ENCODE measurements around the gene MRPL53. TPM values are rescaled to one million over a fixed set of nuclear protein-coding genes. Genes with fewer than 3 reads are reported as not detected.
"Not testable (repeated sequence)": the region's sequence is repeated elsewhere in the genome, so short reads cannot be mapped to it uniquely, and the experiment has no call there.

The MRPL53 gene
- polyA plus RNA-seq, 1 donor = 45.3 TPM

DNA sequence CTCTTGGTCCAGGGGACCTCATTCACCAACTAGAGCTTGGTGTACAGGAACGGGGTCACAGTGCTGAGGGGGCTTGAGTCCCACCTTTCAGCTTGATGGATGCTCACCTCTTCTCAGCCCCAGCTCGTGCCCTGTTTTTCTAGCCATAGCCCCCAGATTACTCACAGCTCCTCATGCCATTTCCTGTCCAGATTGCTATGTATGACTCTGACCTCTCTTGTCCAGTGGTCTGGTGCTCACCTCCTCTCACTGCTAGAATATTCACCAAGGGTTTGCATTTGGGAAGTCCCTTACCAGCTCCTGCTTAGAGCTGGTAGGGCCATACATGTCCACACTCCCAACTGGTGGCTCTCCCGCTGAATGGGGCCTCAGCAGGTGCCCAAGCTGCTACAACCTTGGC lies 21.1 kb upstream of the MRPL53 start:
- no peak for DNase-seq
- Histone ChIP-seq H3K4me3 (ENCODE audit: low read length) (no peak overlapping the region), H3K4me1 (ENCODE audit: control insufficient read depth, insufficient read depth, low read length) (peaks cover 73% of the 10 kb centered on the region), H3K27ac (ENCODE audit: low read length) (no peak overlapping the region), H3K27me3 (ENCODE audit: control insufficient read depth, insufficient read depth, low read length) (peaks cover 14% of the 10 kb centered on the region), H3K36me3 (ENCODE audit: control insufficient read depth, insufficient read depth, low read length) (peaks cover 49% of the 10 kb centered on the region), H3K9me3 (ENCODE audit: control insufficient read depth, low read depth, low read length) (peaks cover 4% of the 10 kb centered on the region)
- WGBS (ENCODE audit: insufficient coverage, low lambda C conversion rate) = no CpG with 5 or more reads among the region's 3 CpGs

DNA sequence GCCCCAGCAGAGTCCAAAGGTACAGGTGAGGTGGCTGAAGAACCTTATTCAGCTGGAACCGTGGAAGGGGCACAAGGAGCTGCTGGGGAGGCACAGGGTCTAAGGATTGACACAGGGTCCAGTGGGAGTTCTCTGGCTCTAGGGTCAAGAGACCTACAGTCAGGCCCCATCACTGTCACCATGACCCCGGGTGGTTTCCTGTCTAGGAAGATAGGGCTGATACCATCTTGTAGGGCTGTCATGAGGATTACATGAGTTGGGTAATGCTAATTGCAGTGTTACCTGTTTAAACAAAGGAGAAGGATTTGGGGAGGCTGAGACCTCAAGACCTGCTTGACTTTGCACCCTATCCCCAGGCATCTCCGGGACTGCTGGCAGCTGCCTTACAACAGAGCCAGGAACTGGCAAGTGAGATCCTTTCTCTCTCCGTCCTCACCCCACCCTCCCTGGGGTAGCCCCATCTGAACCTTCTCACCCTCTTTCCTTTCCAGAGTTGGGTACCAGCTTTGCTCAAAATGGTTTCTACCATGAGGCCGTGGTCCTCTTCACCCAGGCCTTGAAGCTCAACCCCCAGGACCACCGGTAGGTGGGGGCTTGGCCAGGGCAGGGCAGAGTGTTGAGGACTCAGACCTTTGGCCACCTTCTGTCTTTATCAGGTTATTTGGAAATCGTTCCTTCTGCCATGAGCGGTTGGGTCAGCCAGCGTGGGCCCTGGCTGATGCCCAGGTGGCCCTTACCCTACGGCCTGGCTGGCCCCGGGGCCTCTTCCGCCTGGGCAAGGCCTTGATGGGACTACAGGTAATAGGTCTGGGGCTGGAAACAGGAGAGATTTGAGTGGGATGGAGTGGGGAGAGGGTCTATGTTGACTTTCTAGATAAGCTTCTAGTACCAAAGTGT lies 19.4 kb upstream of the MRPL53 start:
- Histone ChIP-seq H3K27ac (ENCODE audit: low read length) (peak overlapping the region; percentile 88), H3K9me3 (ENCODE audit: control insufficient read depth, low read depth, low read length) (no peaks in the 10 kb centered on the region), H3K4me3 (ENCODE audit: low read length) (no peak overlapping the region), H3K4me1 (ENCODE audit: control insufficient read depth, insufficient read depth, low read length) (peaks cover 68% of the 10 kb centered on the region), H3K36me3 (ENCODE audit: control insufficient read depth, insufficient read depth, low read length) (peaks cover 55% of the 10 kb centered on the region), H3K27me3 (ENCODE audit: control insufficient read depth, insufficient read depth, low read length) (no peaks in the 10 kb centered on the region)
- WGBS (ENCODE audit: insufficient coverage, low lambda C conversion rate) = no CpG with 5 or more reads among the region's 12 CpGs
- DNase-seq = peak in 1 of 2 donors; percentile 81

DNA sequence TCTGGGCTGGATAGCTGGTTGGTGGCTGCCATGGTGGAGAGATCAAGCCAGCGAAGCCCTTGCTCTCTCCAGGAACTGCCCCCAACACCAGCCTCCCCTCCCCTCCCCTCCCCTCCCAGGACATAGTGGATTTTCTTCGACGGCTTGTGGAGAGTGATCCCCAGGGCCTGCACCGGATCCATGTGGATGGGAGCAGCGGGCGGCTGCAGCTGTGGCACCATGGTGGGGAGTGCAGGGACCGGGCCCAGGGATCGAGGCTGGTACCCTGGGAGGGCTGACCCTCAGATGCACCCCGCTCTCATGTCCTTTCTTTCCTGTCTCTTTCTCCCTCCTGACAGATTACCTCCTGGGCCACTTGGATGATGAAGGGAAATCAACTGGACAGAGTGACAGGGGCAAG lies 17.4 kb upstream of the MRPL53 start:
- no peak for DNase-seq
- peaks cover 55% of the 10 kb centered on the region for H3K4me1 ChIP-seq (ENCODE audit: control insufficient read depth, insufficient read depth, low read length)
- WGBS (ENCODE audit: insufficient coverage, low lambda C conversion rate) = no CpG with 5 or more reads among the region's 9 CpGs

DNA sequence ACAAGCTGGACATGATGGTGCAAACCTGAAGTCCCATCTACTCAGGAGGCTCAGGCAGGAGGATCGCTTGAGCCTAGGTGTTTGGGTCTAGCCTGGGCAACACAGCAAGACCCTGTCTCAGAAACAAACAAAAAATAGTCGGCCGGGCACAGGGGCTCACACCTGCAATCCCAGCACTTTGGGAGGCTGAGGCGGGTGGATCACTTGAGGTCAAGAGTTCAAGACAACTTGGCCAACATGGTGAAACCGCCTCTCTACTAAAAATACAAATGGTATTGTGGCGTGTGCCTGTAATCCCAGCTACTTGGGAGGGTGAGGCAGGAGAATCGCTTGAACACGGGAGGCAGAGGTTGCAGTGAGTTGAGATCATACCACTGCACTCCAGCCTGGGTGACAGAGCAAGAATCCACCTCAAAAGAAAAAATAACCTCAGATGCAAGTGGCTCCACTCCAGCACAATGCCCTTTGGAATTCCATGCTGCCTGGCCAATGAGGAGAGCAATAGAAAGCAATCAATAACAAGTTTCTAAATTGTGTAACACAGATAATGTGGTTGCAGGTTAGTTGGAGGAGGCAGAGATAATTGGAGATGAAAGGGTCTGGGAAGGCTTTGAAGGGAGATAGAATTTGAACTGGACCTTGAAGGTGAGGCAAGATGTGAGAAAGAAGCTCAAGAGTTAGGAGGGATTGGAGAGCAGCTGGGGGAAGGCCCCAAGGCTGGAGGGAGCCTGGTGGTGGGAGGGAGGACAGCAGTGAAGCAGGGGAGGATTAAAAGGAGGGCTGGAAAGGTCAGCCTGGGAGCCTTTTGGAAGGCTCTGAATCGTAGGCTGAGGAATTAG lies 16.4 kb upstream of the MRPL53 start:
- peak; percentile 91 to 97 for DNase-seq
- Histone ChIP-seq H3K9me3 (ENCODE audit: control insufficient read depth, low read depth, low read length) (no peaks in the 10 kb centered on the region), H3K27me3 (ENCODE audit: control insufficient read depth, insufficient read depth, low read length) (no peaks in the 10 kb centered on the region), H3K4me1 (ENCODE audit: control insufficient read depth, insufficient read depth, low read length) (peaks cover 55% of the 10 kb centered on the region), H3K4me3 (ENCODE audit: low read length) (no peak overlapping the region), H3K27ac (ENCODE audit: low read length) (peak overlapping the region; percentile 88), H3K36me3 (ENCODE audit: control insufficient read depth, insufficient read depth, low read length) (peaks cover 56% of the 10 kb centered on the region)
- no CpG with 5 or more reads among the region's 9 CpGs for WGBS (ENCODE audit: insufficient coverage, low lambda C conversion rate)

More for the DNA sequence above, 17.4 kb upstream of the MRPL53 start:
- H3K27me3 ChIP-seq (ENCODE audit: control insufficient read depth, insufficient read depth, low read length) = no peaks in the 10 kb centered on the region
- peaks cover 61% of the 10 kb centered on the region for H3K36me3 ChIP-seq (ENCODE audit: control insufficient read depth, insufficient read depth, low read length)
- H3K9me3 ChIP-seq (ENCODE audit: control insufficient read depth, low read depth, low read length) = no peaks in the 10 kb centered on the region
- H3K4me3 ChIP-seq (ENCODE audit: low read length) = no peak overlapping the region
- H3K27ac ChIP-seq (ENCODE audit: low read length) = peak overlapping the region; percentile 88

DNA sequence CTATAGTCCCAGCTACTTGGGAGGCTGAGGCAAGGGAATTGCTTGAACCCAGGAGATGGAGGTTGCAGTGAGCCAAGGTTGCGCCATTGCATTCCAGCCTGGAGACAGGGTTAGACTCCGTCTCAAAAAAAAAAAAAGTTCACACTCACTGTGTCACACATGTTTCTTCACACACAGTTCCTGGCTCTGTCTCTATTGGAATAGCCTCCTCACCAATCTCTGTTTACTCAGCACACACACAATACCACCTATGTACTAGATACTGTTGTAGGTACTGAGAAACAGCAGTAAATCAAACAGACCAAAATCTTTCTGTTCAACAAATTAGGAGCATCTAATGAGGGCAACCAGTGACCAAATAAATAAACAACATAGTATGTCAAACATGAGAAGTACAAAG lies 13.7 kb upstream of the MRPL53 start:
- no peak for DNase-seq
- H3K27me3 ChIP-seq (ENCODE audit: control insufficient read depth, insufficient read depth, low read length) = no peaks in the 10 kb centered on the region
- H3K4me3 ChIP-seq (ENCODE audit: low read length) = no peak overlapping the region
- peaks cover 41% of the 10 kb centered on the region for H3K4me1 ChIP-seq (ENCODE audit: control insufficient read depth, insufficient read depth, low read length)
- peaks cover 30% of the 10 kb centered on the region for H3K36me3 ChIP-seq (ENCODE audit: control insufficient read depth, insufficient read depth, low read length)
- no peak overlapping the region for H3K27ac ChIP-seq (ENCODE audit: low read length)
- no CpG with 5 or more reads among the region's 2 CpGs for WGBS (ENCODE audit: insufficient coverage, low lambda C conversion rate)
- no peaks in the 10 kb centered on the region for H3K9me3 ChIP-seq (ENCODE audit: control insufficient read depth, low read depth, low read length)

DNA sequence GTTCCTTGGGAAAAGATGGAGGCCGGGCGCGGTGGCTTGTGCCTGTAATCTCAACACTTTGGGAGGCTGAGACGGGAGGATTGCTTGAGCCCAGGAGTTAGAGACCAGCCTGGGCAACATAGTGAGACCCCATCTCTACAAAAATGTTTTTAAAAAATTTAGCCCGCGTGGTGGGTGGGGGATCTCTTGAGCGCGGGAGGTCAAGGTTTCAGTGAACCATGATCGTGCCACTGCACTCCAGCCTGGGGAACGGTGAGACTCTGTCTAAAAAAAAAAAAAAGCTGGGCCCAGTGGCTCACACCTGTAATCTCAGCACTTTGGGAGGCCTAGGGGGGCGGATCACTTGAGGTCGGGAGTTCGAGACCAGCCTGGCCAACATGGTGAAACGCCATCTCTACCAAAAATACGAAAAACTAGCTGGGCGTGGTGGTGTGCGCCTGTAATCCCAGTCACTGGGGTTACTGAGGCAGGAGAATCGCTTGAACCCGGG lies 11.2 kb upstream of the MRPL53 start:
- H3K4me3 ChIP-seq (ENCODE audit: low read length) = peak overlapping the region; percentile 85
- WGBS (ENCODE audit: insufficient coverage, low lambda C conversion rate) = no CpG with 5 or more reads among the region's 19 CpGs
- H3K36me3 ChIP-seq (ENCODE audit: control insufficient read depth, insufficient read depth, low read length) = peaks cover 27% of the 10 kb centered on the region

DNA sequence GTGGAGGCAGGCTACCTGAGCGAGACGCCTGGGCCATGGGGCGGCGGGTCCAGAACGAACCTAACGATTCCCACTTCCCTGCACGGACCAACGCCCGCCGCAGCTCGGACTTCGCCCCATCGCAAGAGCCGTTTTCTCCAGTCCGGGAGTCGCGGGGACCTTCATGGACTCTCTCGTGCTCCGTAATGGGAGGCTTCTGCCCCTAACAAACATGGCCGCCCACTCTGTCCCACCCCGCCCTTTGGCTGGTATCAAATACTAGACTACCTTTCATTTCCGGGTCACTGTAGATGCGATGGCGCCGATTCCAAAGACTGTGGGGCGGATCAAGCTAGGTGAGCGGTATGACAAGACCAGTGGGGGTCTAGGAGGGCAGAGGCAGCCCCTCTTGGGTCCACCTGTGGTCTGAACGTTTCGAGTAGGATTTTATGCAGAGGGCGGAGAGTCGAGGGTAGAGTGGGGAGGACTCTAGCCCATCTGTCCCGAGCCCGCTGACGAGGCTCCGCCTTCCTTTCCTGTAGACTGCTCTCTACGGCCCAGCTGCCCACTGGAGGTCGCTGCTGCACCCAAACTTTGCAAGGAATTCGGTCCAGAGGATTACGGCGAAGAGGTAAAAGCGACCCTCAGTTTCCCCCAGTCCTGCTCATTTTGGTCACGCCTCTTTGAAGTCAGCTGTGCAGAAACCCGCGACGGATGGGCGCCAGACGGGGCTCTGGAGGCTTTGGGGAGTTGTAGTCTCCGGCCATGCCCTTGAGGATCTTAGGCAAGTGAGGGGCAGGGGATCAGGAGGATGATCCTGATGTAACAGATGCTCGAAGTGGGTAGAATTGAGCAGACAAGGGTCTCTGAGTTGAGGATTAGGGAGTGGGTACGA lies 10.6 kb upstream of the MRPL53 start, which contains the start of the genes CCDC142 and TTC31:
Gene CCDC142 (minus strand): TSS at position 198 of the 874 bp plus-strand sequence. CDS start 161 bp downstream, at position 37.
Gene TTC31 (plus strand): TSS at position 281 of the 874 bp plus-strand sequence. CDS start 15 bp downstream, at position 296.
- peak; percentile 97 to 99 for DNase-seq
- peak within 1 kb of the TSS; percentile 89 for H3K27ac ChIP-seq (ENCODE audit: low read length)
- H3K4me3 ChIP-seq (ENCODE audit: low read length) = peak within 1 kb of the TSS; percentile 85
- WGBS (ENCODE audit: insufficient coverage, low lambda C conversion rate) = 0% methylated on average over 4 of the region's 50 CpGs
- H3K4me1 ChIP-seq (ENCODE audit: control insufficient read depth, insufficient read depth, low read length) = peaks cover 20% of the 10 kb centered on the region
- H3K36me3 ChIP-seq (ENCODE audit: control insufficient read depth, insufficient read depth, low read length) = peaks cover 24% of the 10 kb centered on the region
- no peaks in the 10 kb centered on the region for H3K9me3 ChIP-seq (ENCODE audit: control insufficient read depth, low read depth, low read length)
- H3K27me3 ChIP-seq (ENCODE audit: control insufficient read depth, insufficient read depth, low read length) = no peaks in the 10 kb centered on the region

More for the DNA sequence above, 11.2 kb upstream of the MRPL53 start:
- not testable (repeated sequence) for DNase-seq; H3K9me3 ChIP-seq (ENCODE audit: control insufficient read depth, low read depth, low read length); H3K27me3 ChIP-seq (ENCODE audit: control insufficient read depth, insufficient read depth, low read length)
- Histone ChIP-seq H3K27ac (ENCODE audit: low read length) (peak overlapping the region; percentile 89), H3K4me1 (ENCODE audit: control insufficient read depth, insufficient read depth, low read length) (peaks cover 27% of the 10 kb centered on the region)

DNA sequence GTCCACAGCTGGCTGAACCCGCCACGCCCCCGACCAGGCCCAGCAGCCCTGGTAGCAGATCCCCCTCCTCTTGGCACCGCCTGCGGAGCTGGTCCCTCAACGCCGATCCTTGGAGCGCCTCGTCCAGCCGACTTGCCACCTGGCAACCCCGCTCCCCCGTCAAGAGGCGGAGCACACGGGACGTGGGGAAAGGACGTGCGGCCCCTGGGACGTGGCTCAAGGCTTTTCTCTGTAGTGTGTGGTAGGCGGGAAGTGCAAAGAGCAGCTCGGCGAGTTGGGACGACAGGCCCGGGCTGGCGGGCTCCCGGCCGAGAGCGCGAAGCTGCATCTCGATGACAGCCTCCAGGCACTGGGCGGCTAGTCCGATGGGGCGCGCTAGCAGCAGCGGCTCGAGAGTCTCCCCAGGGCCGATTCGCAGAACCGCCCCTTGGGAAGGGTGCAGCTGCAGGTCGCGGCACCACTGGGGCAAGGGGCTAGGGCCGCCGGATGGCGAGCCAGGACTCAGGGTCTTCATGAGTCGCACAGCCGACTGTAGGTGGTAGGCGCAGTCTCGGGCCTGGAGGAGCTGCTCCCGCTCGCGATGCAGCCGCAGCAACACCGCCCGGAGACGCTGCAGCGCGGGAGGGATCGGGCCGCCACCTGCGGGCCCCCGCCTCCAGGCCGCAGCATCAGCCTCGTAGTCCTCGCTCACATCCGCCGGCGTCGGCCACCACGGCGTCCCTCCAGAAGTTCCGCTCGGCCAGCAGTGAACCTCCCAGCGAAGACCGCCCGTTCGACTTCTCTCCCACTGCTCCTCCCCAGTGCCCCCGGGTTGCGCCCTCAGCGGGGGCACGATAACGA lies 9.7 kb upstream of the MRPL53 start:
- DNase-seq = no peak
- no peaks in the 10 kb centered on the region for H3K9me3 ChIP-seq (ENCODE audit: control insufficient read depth, low read depth, low read length)
- peak overlapping the region; percentile 89 for H3K27ac ChIP-seq (ENCODE audit: low read length)
- H3K27me3 ChIP-seq (ENCODE audit: control insufficient read depth, insufficient read depth, low read length) = no peaks in the 10 kb centered on the region
- peaks cover 21% of the 10 kb centered on the region for H3K4me1 ChIP-seq (ENCODE audit: control insufficient read depth, insufficient read depth, low read length)
- H3K36me3 ChIP-seq (ENCODE audit: control insufficient read depth, insufficient read depth, low read length) = peaks cover 26% of the 10 kb centered on the region
- no CpG with 5 or more reads among the region's 80 CpGs for WGBS (ENCODE audit: insufficient coverage, low lambda C conversion rate)
- peak overlapping the region; percentile 85 for H3K4me3 ChIP-seq (ENCODE audit: low read length)

DNA sequence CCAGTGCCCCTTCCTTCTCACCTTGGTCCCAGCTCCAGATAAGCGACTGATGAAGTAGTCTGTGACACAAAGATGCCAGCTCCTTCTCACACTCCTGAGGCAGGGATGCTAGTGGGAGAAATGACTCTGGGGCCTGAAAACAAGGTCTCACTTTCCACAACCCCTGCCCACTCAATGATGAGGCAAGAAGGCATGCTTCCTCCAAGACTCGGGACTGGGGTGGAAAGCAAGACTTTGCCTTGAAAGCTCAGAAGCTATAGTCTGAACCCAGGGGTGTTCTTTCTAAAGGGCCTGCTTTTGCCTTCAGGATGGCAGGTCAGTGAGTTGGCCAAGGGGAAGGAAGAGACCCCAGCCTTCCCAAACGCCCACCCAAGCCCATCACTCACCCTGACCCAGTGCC lies 9.0 kb upstream of the MRPL53 start:
- DNase-seq = no peak
- WGBS (ENCODE audit: insufficient coverage, low lambda C conversion rate) = no CpG with 5 or more reads among the region's 3 CpGs
- Histone ChIP-seq H3K4me1 (ENCODE audit: control insufficient read depth, insufficient read depth, low read length) (peaks cover 26% of the 10 kb centered on the region), H3K4me3 (ENCODE audit: low read length) (peak overlapping the region; percentile 85), H3K27me3 (ENCODE audit: control insufficient read depth, insufficient read depth, low read length) (no peaks in the 10 kb centered on the region), H3K9me3 (ENCODE audit: control insufficient read depth, low read depth, low read length) (no peaks in the 10 kb centered on the region), H3K36me3 (ENCODE audit: control insufficient read depth, insufficient read depth, low read length) (peaks cover 22% of the 10 kb centered on the region), H3K27ac (ENCODE audit: low read length) (no peak overlapping the region)

All from large intestine (tissue), 3 donors.